Measurements from ENCODE around the gene ARHGEF28. TPM values are rescaled to one million over a fixed set of nuclear protein-coding genes. Genes with fewer than 3 reads are reported as not detected.

Gene ARHGEF28
- total and polyA plus RNA-seq, 2 of the 13 experiments (the other 11 are each of a cell fraction or from before 2014, with no cell fraction given), result 17.4 to 34.1 TPM

GRCh38 chr5:73678322-73678740 lies 52.3 kb downstream of the ARHGEF28 start (continued):
- peak; percentile 48; the same call in 1 of the 2 replicates for TF ChIP-seq ATF2 (CRISPR knock-in tag; IDR thresholded peaks at IDR 0.05)
- no peak for TF ChIP-seq NR0B2 (CRISPR knock-in tag; IDR thresholded peaks at IDR 0.05)
- TF ChIP-seq SNAPC2 (CRISPR knock-in tag; IDR thresholded peaks at IDR 0.05), result peak; percentile 60; the same call in 1 of the 2 replicates
- 0 out of 2 replicates have a peak, but pooled peaks have one; percentile 47 for TF ChIP-seq ARNTL (CRISPR knock-in tag; IDR thresholded peaks at IDR 0.05)
- peak; percentile 71 for TF ChIP-seq RARA (CRISPR knock-in tag; IDR thresholded peaks at IDR 0.05)
- no peak for TF ChIP-seq NONO (IDR thresholded peaks at IDR 0.05)
- peak; percentile 39; the same call in 1 of the 2 replicates for TF ChIP-seq NONO (CRISPR knock-in tag; conservative IDR thresholded peaks at IDR 0.05)
- TF ChIP-seq THAP11 (CRISPR knock-in tag; IDR thresholded peaks at IDR 0.05), result peak; percentile 31; the same call in 1 of the 2 replicates
- no peak for TF ChIP-seq ZNF430 (CRISPR knock-in tag; IDR thresholded peaks at IDR 0.05)
- TF ChIP-seq AHDC1 (CRISPR knock-in tag; IDR thresholded peaks at IDR 0.05; ENCODE audit: borderline replicate concordance), result peak; percentile 89; the same call in 1 of the 2 replicates
- TF ChIP-seq ZNF136 (CRISPR knock-in tag; IDR thresholded peaks at IDR 0.05; ENCODE audit: low read depth), result no peak
- no peak for TF ChIP-seq ZNF354B (CRISPR knock-in tag; IDR thresholded peaks at IDR 0.05)
- peak; percentile 79 for TF ChIP-seq POGZ (CRISPR knock-in tag; IDR thresholded peaks at IDR 0.05)
- TF ChIP-seq HMG20B (CRISPR knock-in tag; conservative IDR thresholded peaks at IDR 0.05), result 0 out of 2 replicates have a peak, but pooled peaks have one; percentile 44
- no peak for TF ChIP-seq ZNF382 (CRISPR knock-in tag; IDR thresholded peaks at IDR 0.05; ENCODE audit: borderline replicate concordance)
- TF ChIP-seq JUND (CRISPR knock-in tag; IDR thresholded peaks at IDR 0.05), result no peak
- TF ChIP-seq ZNF776 (CRISPR knock-in tag; IDR thresholded peaks at IDR 0.05), result no peak
- no peak for TF ChIP-seq ZNF232 (CRISPR knock-in tag; IDR thresholded peaks at IDR 0.05; ENCODE audit: borderline replicate concordance)
- no peak for TF ChIP-seq SOX6 (IDR thresholded peaks at IDR 0.05)
- TF ChIP-seq SOX6 (CRISPR knock-in tag; IDR thresholded peaks at IDR 0.05), result peak; percentile 73
- TF ChIP-seq SMC3 (IDR thresholded peaks at IDR 0.05; ENCODE audit: low read length), result peak; percentile 37; the same call in 1 of the 2 replicates
- peak; percentile 82; the same call in 1 of the 2 replicates for TF ChIP-seq HOMEZ (CRISPR knock-in tag; IDR thresholded peaks at IDR 0.05; ENCODE audit: low read depth)
- TF ChIP-seq MAFK (conservative IDR thresholded peaks at IDR 0.05 in 1 of 2, IDR thresholded peaks at IDR 0.05 in 1 of 2; ENCODE audit: low read length in 2 of 2), result 0 out of 4 replicates have a peak, but pooled peaks of 1 of the 2 experiments have one; percentile 15
